Stimulated activated CD8-positive, alpha-beta memory T cell treated with anti-CD3 and anti-CD28 coated beads, Interleukin-7, amount 100 ng/mL, for 24 hours (primary cell): ENCODE results near the gene ACAP3.

Source experiments
- DNase-seq: peaks from one replicate; pipeline ENCODE4 v3.0.0-alpha.2; 2020; ENCODE audit warnings: low read depth

Gene ACAP3

GRCh38 chr1:1244192-1244811 lies 63.4 kb downstream of the ACAP3 start:
- no peak for DNase-seq

DNA sequence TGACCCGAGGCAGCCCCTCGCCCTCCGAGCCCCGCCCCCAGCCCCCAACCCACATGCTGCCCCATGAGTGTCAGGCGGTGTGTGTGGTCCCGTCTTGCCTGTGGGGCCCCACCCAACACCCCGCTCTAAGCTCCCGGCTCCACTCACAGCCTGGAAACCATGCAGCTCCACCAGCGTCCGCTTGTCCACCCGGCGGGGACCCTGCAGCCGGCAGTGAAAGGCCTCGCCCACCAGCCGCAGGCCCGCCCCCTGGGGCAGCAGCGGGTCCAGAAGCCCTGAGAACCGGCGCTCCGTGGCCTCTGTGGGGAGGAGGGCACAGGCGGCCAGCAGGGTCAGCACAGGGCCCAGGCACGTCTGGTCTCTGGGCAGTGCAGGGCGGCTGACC lies 63.9 kb downstream of the ACAP3 start:
- DNase-seq, result no peak

- no peak for DNase-seq
Observed at GRCh38 chr1:1243266-1243660, 64.5 kb downstream of the ACAP3 start.

DNA sequence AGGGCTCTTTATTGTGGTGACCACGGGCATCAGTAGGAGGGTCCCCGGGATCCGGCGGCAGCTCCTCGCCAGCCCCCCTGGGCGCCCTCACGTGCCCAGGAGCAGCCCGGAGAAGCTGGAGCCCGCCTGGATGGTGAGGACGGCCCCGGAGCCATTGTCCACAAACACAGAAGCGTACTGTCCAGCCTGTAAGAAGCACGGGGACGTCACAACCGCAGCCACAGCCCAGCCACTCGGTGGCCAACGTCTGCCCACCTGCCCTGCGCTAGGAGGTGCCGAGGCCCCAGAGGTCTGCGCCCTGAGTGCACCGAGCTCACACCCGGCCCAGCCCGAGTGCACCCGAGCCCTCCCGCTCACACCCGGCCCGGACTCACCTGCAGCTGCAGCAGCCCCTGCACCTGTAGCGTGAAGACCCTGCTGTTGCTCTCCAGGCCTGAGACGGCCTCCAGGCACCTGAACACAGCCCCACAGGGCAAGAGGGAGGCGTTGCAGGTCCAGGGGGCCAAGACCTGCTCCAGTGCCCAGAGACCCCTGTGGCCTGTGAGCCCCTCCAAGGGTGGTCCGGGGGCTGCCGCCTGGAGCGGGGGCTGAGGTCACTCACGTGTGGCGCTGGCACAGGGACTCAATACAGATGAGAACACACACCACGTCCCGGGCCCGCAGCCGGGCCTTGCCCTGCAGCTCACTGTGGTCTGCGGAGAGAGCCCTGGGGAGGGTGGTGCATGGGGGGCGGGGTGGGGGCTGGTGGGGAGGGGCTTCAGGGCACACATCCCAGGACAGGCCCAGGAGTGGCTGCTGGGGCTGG lies 65.1 kb downstream of the ACAP3 start:
- no peak for DNase-seq
